ENCODE data around the gene TP53RK.

TP53RK gene

DNA sequence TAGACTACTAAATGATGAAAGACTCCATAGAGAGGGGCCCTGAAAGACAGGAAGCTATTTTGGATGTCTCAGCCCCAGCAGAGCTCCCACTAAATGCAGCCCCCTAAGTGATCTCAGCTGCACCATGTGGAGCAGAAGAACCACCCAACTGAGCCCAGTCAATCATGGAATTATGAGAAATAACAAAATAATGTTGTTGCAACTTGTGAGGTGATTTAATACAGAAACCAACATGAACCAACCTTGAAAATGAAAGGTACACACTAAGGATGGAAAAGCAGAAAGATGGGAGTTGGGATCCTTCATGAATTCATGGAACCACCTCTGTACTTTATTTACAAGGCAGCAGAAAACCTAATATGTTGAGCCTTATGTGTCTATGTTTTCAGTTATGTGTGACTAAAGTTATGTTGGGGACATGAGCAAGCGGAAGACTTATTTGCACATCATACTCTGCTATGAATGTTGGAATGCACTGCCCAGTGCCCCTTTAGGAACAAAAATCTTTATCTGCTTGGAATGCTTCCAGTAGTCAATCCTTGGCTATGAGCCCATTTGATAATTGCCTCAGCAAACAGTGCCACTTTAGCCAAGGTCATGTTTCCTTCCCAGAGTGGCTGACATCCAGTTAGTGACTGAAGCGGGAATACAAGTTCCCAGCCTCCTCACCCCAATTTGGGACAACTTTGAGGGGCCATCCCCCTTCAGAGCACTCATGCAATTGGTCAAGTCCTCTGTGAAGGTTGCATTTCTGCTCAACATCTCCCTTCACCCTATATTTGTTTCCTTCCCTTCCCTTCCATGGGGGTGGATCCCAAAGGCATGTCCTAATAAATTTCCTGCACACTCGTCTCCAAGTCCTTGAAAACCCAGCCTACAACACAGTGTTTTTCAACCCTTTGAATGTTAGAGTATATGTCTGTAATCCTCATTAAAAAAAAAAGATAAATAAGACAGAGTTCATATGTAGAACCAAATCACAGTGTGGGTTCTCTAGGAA, 18.4 kb downstream of the TP53RK start:
- Mint-ChIP-seq H3K27me3 (peaks cover 3% of the 10 kb centered on the region), H3K4me1 (peaks cover 4% of the 10 kb centered on the region), H3K4me3 (no peak overlapping the region), H3K36me3 (peaks cover 6% of the 10 kb centered on the region), H3K27ac (no peak overlapping the region), H3K9me3 (no peaks in the 10 kb centered on the region)
- ATAC-seq (ENCODE audit: low read depth) = no peak
- DNase-seq (ENCODE audit: low spot score in 2 of 2) = no peak

DNA sequence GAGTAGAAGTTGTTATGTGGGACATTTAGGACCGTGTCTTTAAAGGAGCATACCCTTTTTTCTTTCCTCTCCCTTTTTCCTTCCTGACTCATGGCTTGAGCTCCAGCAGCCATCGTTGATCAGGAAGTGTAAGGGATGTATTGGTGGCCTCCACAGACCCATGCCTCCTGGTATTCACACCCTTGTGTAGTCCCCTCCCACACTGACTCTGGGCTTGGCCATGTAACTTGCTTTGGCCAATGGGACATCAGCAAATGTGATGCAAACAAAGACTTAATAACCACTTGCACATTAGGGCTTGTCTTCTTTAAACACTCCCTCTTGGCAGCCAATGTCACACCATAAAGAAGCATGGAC, 19.0 kb downstream of the TP53RK start:
- DNase-seq (ENCODE audit: low spot score in 2 of 2) = no peak
- Mint-ChIP-seq H3K4me3 (no peak overlapping the region), H3K36me3 (peaks cover 6% of the 10 kb centered on the region), H3K27ac (no peak overlapping the region), H3K9me3 (no peaks in the 10 kb centered on the region), H3K4me1 (peaks cover 4% of the 10 kb centered on the region), H3K27me3 (peaks cover 3% of the 10 kb centered on the region)
- no peak for ATAC-seq (ENCODE audit: low read depth)

DNA sequence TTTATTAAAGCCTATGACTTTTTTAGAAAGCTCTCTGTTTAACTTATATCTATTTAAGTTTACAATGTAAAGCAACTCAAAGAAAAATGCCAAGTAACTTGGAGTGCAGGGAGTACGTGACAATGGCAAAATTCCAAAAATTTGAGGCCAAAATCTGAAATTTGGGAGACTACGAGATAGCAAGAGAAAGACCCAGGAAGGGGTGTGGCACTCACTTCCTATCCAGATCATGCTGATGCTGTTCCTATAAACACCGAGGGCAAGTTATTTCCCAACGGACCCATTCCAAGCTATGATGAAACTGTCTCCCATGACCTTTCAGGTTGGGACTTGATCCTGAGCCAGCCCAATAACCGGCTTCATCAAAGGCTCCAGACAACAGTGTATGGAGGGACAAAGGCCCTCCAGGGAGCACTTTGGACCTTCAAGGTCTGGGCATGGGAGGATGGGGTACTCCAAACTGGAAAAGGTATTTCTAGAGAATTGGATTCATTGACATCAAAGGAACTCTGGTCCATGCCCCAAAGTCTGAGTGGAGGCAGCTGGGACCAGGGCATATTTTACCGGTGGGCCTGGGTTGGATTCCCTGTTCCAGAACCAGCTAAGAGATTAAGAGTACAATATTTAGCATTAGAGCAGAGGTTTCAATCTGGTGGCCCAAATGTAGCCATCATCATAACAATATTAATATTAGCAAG, 22.3 kb downstream of the TP53RK start:
- no peaks in the 10 kb centered on the region for H3K4me1 Mint-ChIP-seq
- DNase-seq (ENCODE audit: low spot score in 2 of 2) (no peak), ATAC-seq (ENCODE audit: low read depth) (no peak)
- no peak overlapping the region for H3K27ac Mint-ChIP-seq
- H3K27me3 Mint-ChIP-seq = peaks cover 2% of the 10 kb centered on the region
- H3K36me3 Mint-ChIP-seq = peaks cover 2% of the 10 kb centered on the region
- H3K9me3 Mint-ChIP-seq = no peaks in the 10 kb centered on the region
- no peak overlapping the region for H3K4me3 Mint-ChIP-seq

DNA sequence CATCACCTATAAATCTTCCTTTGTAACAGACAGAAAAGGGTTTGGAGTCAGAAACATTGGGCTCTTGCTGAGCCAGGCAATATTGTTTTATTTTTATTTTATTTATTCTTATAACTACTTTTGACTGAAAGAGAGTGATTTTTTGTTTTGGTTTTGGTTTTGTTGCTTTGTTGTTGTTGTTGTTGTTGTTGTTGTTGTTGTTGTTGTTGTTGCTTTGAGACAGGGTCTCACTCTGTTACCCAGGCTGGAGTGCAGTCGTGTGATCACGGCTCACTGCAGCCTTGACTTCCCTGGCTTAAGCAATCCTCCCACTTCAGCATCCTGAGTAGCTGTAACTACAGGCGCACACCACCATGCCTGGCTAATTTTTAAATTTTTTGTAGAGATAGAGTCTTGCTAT, 22.9 kb downstream of the TP53RK start:
- H3K4me1 Mint-ChIP-seq = no peaks in the 10 kb centered on the region
- ATAC-seq (ENCODE audit: low read depth) (no peak), DNase-seq (ENCODE audit: low spot score in 2 of 2) (no peak)
- peaks cover 2% of the 10 kb centered on the region for H3K27me3 Mint-ChIP-seq
- no peaks in the 10 kb centered on the region for H3K9me3 Mint-ChIP-seq
- peaks cover 3% of the 10 kb centered on the region for H3K36me3 Mint-ChIP-seq
- H3K27ac Mint-ChIP-seq = no peak overlapping the region
- H3K4me3 Mint-ChIP-seq = no peak overlapping the region

- Mint-ChIP-seq H3K36me3 (peaks cover 3% of the 10 kb centered on the region), H3K4me3 (no peak overlapping the region)
- ATAC-seq (ENCODE audit: low read depth) = no peak
Measured at GRCh38 chr20:46665602-46666001, 23.6 kb downstream of the TP53RK start.

DNA sequence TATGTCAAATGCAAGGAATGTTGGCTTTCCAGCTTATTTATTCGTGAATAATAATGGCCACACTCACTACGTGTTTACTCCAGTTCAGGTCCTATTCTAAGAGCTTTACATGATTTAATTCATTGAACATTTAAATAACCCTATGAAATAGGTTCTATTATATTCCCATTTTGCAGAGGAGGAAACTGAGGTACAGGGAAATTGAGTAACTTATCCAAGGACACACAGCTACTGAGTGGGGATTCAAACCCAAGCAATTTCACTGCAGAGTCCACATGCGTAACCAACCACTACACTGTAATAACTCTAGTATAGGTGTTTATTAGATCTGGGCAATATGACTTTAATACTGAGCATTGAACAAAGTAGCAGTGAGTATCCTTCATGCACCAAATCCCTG, 25.7 kb downstream of the TP53RK start:
- Mint-ChIP-seq H3K4me3 (no peak overlapping the region), H3K27ac (no peak overlapping the region), H3K4me1 (no peaks in the 10 kb centered on the region), H3K9me3 (no peaks in the 10 kb centered on the region), H3K36me3 (peaks cover 3% of the 10 kb centered on the region), H3K27me3 (peaks cover 2% of the 10 kb centered on the region)
- ATAC-seq (ENCODE audit: low read depth) (no peak), DNase-seq (ENCODE audit: low spot score in 2 of 2) (no peak)

More at GRCh38 chr20:46665602-46666001, 23.6 kb downstream of the TP53RK start:
- no peak for DNase-seq (ENCODE audit: low spot score in 2 of 2)
- no peaks in the 10 kb centered on the region for H3K9me3 Mint-ChIP-seq
- peaks cover 2% of the 10 kb centered on the region for H3K27me3 Mint-ChIP-seq
- no peak overlapping the region for H3K27ac Mint-ChIP-seq
- no peaks in the 10 kb centered on the region for H3K4me1 Mint-ChIP-seq

- ATAC-seq (ENCODE audit: low read depth) (no peak), DNase-seq (ENCODE audit: low spot score in 2 of 2) (no peak)
- H3K4me1 Mint-ChIP-seq = no peaks in the 10 kb centered on the region
- no peak overlapping the region for H3K27ac Mint-ChIP-seq
- peaks cover 3% of the 10 kb centered on the region for H3K36me3 Mint-ChIP-seq
- H3K4me3 Mint-ChIP-seq = no peak overlapping the region
- H3K27me3 Mint-ChIP-seq = peaks cover 2% of the 10 kb centered on the region
- no peaks in the 10 kb centered on the region for H3K9me3 Mint-ChIP-seq
Measured at GRCh38 chr20:46661659-46662058, 27.6 kb downstream of the TP53RK start.

DNA sequence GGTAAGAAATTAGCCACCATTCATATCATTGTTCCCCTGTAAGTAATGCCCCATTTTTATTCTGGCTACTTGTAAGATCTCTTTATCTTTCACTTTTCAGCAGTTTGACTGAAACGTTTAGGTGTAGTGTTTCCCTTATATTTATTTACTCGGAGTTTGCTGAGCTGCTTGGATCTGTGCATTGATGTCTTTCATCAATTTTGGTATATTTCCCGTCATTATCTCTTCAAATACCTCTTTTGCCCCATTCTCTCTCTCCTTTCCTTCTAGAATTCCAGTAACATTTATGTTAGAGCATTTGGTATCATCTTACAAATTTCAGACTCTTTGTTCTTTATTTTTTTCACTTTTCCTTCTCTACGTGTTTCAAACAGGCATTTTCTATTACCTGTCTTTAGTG, 28.8 kb downstream of the TP53RK start:
- Mint-ChIP-seq H3K27ac (no peak overlapping the region), H3K9me3 (no peaks in the 10 kb centered on the region)
- ATAC-seq (ENCODE audit: low read depth) = no peak

GRCh38 chr20:46657618-46658017, 31.6 kb downstream of the TP53RK start:
- Mint-ChIP-seq H3K27me3 (peaks cover 5% of the 10 kb centered on the region), H3K4me3 (no peak overlapping the region), H3K36me3 (peaks cover 2% of the 10 kb centered on the region), H3K9me3 (no peaks in the 10 kb centered on the region), H3K27ac (no peak overlapping the region), H3K4me1 (no peaks in the 10 kb centered on the region)
- ATAC-seq (ENCODE audit: low read depth) (no peak), DNase-seq (ENCODE audit: low spot score in 2 of 2) (no peak)

More for the DNA sequence above, 28.8 kb downstream of the TP53RK start:
- DNase-seq (ENCODE audit: low spot score in 2 of 2) = no peak
- no peaks in the 10 kb centered on the region for H3K4me1 Mint-ChIP-seq
- peaks cover 2% of the 10 kb centered on the region for H3K36me3 Mint-ChIP-seq
- peaks cover 2% of the 10 kb centered on the region for H3K27me3 Mint-ChIP-seq
- H3K4me3 Mint-ChIP-seq = no peak overlapping the region

DNA sequence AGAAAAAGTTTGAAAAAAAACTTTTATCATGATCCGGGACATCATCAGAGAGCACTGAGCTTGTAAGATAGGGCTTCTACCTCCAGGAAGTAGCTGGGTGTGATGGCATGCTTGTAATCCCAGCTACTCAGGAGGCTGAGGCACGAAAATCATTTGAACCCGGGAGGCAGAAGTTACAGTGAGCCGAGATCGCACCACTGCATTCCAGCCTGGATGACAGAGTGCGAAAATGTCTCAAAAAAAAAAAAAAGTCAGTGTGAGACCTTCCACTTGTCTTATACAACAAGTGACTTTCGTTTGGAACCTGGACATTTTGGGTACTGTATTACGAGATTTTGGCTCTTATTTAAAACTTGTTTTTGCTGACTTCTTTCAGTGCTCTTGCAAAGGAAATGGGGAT, 32.1 kb downstream of the TP53RK start:
- H3K4me1 Mint-ChIP-seq = no peaks in the 10 kb centered on the region
- ATAC-seq (ENCODE audit: low read depth) = no peak
- DNase-seq (ENCODE audit: low spot score in 2 of 2) = no peak
- H3K27me3 Mint-ChIP-seq = peaks cover 5% of the 10 kb centered on the region
- no peak overlapping the region for H3K27ac Mint-ChIP-seq
- H3K36me3 Mint-ChIP-seq = peaks cover 2% of the 10 kb centered on the region
- no peaks in the 10 kb centered on the region for H3K9me3 Mint-ChIP-seq
- H3K4me3 Mint-ChIP-seq = no peak overlapping the region

- peaks cover 18% of the 10 kb centered on the region for H3K27me3 Mint-ChIP-seq
- peaks cover 1% of the 10 kb centered on the region for H3K9me3 Mint-ChIP-seq
- H3K27ac Mint-ChIP-seq = no peak overlapping the region
- ATAC-seq (ENCODE audit: low read depth) (no peak), DNase-seq (ENCODE audit: low spot score in 2 of 2) (no peak)
- H3K4me1 Mint-ChIP-seq = no peaks in the 10 kb centered on the region
- H3K4me3 Mint-ChIP-seq = no peak overlapping the region
- no peaks in the 10 kb centered on the region for H3K36me3 Mint-ChIP-seq
Measured at GRCh38 chr20:46652699-46653098, 36.5 kb downstream of the TP53RK start.

- Mint-ChIP-seq H3K9me3 (peaks cover 1% of the 10 kb centered on the region), H3K4me3 (no peak within 1 kb of the TSS), H3K27me3 (peaks cover 18% of the 10 kb centered on the region)
Measured at GRCh38 chr20:46651091-46651962, 37.9 kb downstream of the TP53RK start, which contains the start of gene SLC13A3. Gene SLC13A3 (minus strand): TSS chr20:46651459. CDS start chr20:46651421, 38 bp downstream.

DNA sequence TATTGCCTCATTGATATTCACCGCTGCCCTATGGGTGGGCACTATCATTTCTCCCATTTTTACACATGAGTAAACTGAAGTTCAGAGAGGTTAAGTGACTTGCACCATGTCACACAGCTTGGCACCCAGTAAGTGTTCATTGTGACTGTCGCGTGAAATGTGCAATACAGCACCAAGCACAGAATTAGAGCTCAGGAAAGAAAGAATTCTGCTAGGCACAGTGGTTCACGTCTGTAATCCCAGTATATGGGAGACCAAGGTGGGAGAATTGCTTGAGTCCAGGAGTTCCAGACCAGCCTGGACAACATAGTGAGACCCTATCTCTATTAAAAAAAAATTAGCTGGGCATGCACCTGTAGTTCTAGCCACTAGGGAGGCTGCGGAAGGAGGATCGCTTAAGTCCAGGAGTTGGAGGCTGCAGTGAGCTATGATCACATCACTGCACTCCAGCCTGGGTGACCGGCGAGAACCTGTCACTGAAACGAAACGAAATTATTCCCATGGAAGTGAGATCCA, 38.6 kb downstream of the TP53RK start:
- Mint-ChIP-seq H3K4me1 (no peaks in the 10 kb centered on the region), H3K27me3 (peaks cover 18% of the 10 kb centered on the region), H3K9me3 (peaks cover 1% of the 10 kb centered on the region), H3K36me3 (no peaks in the 10 kb centered on the region), H3K4me3 (no peak overlapping the region), H3K27ac (no peak overlapping the region)
- ATAC-seq (ENCODE audit: low read depth) (no peak), DNase-seq (ENCODE audit: low spot score in 2 of 2) (no peak)

More at GRCh38 chr20:46651091-46651962, 37.9 kb downstream of the TP53RK start, which contains the start of gene SLC13A3:
- no peak for DNase-seq (ENCODE audit: low spot score in 2 of 2)
- Mint-ChIP-seq H3K27ac (no peak within 1 kb of the TSS), H3K36me3 (no peaks in the 10 kb centered on the region), H3K4me1 (no peaks in the 10 kb centered on the region)
- no peak for ATAC-seq (ENCODE audit: low read depth)
